ENCODE data around the gene SLC7A7. TPM values are rescaled to one million over a fixed set of nuclear protein-coding genes. Genes with fewer than 3 reads are reported as not detected.
"Not testable (repeated sequence)": the region's sequence is repeated elsewhere in the genome, so short reads cannot be mapped to it uniquely, and the experiment has no call there.

SLC7A7 gene
- total RNA-seq = 3.5 and 5.6 TPM in 2 replicates

DNA sequence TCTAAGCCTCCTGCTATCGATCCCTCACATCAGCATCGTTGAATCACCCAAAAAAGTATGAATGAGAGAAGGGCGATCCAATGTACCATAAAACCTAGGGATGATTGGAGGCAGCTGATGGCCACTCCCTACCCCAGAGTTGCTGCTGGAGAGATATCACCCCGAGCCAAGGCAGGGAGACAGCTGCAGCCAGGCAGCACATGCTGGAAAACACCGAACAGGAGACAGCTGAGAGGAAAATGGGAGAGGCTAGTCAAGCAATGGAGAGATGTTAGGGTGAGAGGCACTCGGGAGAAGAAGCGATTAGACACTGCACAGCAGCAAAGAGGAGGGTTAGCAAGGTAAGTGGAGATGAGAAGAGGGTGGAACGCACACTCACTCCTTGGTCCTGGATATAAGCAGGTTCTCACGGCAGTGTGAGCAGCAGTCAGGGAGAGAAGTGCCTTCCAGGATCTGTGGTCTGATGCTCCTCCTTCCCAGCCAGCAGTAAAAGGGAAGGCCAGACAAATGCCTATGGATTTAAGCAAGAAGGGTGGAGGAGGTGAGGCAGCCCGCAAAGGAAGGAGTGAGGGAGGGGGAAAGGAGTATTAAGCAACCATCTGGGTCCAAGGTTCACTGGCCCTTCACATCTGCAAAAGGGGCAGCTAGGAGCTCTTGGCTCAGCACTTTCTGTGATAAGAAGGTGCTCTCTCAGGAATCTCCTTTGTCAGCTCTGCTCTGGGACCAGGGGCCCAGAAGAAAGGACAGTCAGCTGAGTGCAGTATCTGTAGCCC, at the start of gene SLC7A7:
Gene SLC7A7 (minus strand): TSS at position 495 of the 773 bp plus-strand sequence. CDS start 2,037 bp downstream, outside the sequence.
- DNase-seq (ENCODE audit: low read depth) = no peak
- TF ChIP-seq, protein P1, sequence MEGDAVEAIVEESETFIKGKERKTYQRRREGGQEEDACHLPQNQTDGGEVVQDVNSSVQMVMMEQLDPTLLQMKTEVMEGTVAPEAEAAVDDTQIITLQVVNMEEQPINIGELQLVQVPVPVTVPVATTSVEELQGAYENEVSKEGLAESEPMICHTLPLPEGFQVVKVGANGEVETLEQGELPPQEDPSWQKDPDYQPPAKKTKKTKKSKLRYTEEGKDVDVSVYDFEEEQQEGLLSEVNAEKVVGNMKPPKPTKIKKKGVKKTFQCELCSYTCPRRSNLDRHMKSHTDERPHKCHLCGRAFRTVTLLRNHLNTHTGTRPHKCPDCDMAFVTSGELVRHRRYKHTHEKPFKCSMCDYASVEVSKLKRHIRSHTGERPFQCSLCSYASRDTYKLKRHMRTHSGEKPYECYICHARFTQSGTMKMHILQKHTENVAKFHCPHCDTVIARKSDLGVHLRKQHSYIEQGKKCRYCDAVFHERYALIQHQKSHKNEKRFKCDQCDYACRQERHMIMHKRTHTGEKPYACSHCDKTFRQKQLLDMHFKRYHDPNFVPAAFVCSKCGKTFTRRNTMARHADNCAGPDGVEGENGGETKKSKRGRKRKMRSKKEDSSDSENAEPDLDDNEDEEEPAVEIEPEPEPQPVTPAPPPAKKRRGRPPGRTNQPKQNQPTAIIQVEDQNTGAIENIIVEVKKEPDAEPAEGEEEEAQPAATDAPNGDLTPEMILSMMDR (conservative IDR thresholded peaks at IDR 0.05; ENCODE audit: low read depth, low read length) = no peak
- H3K4me3 ChIP-seq (ENCODE audit: low read depth, low read length) = peak within 1 kb of the TSS; percentile 53

DNA sequence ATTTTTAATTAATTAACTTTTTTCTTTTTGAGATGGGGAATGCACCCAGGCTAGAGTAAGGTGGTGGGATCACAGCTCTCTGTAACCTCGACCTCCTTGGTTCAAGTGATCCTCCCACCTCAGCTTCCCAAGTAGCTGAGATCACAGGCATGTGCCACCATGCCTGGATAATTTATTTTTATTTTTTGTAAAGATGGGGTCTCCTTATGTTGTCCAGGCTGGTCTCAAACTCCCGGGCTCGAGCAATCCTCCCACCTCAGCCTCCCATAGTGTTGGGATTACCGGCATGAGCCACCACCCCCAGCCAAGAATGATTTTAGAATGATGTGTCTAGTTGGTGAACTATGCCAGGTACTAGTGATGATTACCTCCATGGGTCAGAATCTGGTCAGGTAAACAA, 49.7 kb upstream of the SLC7A7 start:
- no peak overlapping the region for H3K4me3 ChIP-seq (ENCODE audit: low read depth, low read length)
- DNase-seq (ENCODE audit: low read depth) = no peak
- TF ChIP-seq, protein P1 (conservative IDR thresholded peaks at IDR 0.05; ENCODE audit: low read depth, low read length) = no peak

DNA sequence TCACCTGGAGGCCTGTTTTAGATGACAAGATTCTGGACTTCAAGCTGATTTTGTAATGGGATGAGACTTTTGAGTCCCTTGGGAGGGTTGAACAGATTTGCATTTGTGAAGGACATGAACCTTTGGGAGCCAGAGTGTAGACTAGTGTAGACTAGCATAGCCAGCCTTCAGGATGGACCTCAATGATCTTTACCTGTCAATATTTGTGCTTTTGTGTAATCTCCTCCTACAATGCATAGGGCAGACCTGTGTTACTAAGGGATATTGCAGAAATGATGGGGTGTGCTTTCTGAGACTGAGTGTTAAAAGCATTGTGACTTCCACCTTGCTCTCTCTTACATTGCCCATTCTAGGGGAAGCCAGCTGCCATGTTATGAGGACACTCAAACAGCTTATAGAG, 46.4 kb upstream of the SLC7A7 start:
- TF ChIP-seq, protein P1 (conservative IDR thresholded peaks at IDR 0.05; ENCODE audit: low read depth, low read length) = no peak
- DNase-seq (ENCODE audit: low read depth) = no peak
- no peak overlapping the region for H3K4me3 ChIP-seq (ENCODE audit: low read depth, low read length)

DNA sequence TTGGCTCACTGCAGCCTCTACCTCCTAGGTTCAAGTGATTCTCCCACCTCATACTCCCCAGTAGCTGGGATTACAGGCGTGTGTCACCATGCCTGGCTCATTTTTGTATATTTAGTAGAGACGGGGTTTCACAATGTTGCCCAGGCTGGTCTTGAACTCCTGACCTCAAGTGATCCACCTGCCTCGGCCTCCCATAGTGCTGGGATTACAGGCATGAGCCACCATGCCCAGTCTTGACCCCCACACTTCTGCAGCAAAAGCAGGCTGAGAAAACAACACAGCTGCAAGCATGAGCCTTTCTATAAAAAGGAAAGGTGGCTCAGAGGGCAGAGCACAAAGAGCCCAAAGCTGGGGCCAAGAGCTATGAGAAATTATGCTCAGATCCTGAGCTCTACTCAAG, 45.1 kb upstream of the SLC7A7 start:
- DNase-seq (ENCODE audit: low read depth); H3K4me3 ChIP-seq (ENCODE audit: low read depth, low read length): not testable (repeated sequence)

DNA sequence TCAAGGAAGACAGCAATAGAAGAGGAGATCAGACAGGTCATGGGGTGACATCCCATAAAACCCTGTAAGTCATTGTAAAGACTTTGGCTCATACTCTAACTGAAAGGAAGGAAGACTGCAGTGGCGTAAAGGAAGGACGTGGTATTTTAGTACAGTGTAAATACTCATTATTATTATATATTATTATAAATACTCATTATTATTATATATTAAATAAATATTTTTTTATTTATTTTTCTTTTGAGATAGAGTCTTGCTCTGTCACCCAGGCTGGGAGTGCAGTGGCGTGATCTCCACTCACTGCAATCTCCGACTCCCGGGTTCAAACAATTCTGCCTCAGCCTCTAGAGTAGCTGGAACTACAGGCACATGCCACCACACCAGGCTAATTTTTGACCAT, 41.2 kb upstream of the SLC7A7 start:
- H3K4me3 ChIP-seq (ENCODE audit: low read depth, low read length) = no peak overlapping the region
- TF ChIP-seq, protein P1 (conservative IDR thresholded peaks at IDR 0.05; ENCODE audit: low read depth, low read length) = no peak
- DNase-seq (ENCODE audit: low read depth) = no peak

DNA sequence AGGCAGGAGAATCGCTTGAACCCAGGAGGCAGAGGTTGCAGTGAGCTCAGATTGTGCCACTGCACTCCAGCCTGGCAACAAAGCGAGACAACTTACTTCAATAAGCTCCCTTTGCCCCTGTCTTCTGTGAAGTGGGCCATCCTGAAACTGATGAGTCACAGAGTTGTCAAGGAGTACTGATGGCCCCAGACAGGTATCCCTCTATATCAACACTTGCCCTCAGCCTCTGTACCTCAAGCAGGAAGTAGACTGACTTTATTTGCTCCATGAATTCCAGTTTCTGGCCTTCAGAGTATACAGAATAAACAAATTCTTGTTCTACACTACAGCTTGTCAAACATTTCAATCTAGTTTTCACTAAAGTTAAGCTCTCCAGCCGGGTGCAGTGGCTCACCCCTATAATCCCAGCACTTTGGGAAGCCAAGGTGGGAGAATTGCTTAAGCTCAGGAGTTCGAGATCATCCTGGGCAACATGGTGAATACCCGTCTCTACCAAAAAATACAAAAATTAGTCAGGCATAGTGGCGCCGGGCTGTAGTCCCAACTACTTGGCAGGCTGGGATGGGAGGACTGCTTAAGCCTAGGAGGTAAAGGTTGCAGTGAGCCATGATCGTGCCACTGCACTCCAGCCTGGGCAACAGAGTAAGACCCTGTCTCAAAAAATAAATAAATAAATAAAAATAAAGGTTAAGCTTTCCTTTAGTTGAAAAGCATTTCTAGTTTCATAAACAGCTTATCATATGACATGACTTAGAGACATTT, 39.9 kb upstream of the SLC7A7 start:
- no peak for DNase-seq (ENCODE audit: low read depth)
- TF ChIP-seq, protein P1 (conservative IDR thresholded peaks at IDR 0.05; ENCODE audit: low read depth, low read length) = no peak
- H3K4me3 ChIP-seq (ENCODE audit: low read depth, low read length) = no peak overlapping the region

DNA sequence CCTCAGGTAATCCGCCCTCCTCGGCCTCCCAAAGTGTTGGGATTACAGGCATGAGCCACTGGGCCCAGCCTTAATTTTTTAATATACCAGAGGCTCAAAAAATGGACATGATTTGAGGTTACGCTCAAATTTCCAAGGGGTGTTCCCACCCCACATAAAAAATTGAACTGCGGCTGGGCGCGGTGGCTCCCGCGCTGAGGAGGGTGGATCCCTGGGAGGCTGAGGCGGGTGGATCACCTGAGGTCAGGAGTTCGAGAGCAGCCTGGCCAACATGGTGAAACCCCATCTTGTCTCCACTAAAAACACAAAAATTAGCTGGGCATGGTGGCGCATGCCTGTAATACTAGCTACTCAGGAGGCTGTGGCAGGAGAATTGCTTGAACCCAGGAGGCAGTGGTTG, 39.1 kb upstream of the SLC7A7 start:
- H3K4me3 ChIP-seq (ENCODE audit: low read depth, low read length); DNase-seq (ENCODE audit: low read depth): not testable (repeated sequence)
